ENCODE results near the gene C18orf63.

The C18orf63 gene

DNA sequence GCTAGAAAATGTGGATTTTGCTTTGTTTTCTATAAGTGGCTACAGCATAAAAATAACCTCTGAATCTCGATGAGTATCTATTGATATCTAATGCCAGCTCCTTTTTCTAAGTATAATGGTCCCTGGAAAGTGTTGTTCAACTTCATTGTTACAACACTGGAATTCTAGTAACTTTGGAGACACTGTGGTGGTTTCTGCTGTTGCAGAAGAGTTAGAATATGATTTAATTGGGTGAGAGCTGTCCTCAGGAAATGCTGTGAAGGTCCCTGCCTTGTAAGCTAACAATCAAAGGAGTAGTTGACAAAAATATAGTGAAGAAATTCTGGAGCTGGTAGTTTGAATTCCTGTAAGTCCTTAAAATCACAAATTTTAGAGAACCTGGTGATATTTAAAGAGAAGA lies 62.1 kb downstream of the C18orf63 start:
- no peak for DNase-seq

DNA sequence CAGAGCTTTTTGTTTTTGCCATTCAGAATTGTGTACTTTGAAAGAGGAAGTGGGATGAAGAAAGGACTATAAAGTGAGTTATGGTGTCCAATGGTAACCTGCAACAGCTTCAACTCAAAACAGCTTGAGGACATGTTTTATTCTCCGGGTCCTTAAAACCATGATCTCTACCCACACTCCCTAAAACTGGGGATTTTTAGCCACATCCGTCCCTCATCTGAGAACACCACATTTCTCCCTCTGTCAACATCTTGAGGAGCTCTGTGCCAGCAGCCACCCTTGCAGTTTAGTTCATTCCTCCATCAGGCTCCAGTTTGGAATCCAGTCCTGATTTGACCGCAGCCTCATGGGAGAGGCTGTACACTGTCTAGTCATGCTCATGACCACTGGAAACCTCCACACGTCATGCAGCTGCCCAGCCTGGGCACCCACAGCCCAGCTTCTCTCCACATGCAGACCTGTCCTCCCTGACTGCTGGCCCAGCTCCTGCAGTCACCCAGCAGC lies 62.6 kb downstream of the C18orf63 start:
- DNase-seq, result no peak

DNA sequence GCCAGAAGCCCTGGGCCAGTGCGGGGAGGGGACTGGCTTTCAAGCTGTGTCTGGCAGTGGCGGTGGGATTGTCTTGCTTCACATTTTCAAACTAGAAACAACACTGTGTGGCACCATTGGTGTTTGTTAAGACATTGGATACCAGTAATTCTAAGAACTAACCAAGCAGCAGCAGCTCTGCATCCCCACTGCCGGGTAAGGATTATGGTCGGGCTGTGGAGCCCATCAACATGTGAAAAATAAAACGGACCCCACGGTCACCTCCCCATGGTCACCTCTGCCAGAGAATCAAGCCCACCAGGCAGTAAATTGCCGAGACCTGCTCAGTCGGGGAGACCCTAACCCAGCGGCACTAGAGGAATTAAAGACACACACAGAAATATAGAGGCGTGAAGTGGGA lies 65.3 kb downstream of the C18orf63 start:
- DNase-seq, result no peak

DNA sequence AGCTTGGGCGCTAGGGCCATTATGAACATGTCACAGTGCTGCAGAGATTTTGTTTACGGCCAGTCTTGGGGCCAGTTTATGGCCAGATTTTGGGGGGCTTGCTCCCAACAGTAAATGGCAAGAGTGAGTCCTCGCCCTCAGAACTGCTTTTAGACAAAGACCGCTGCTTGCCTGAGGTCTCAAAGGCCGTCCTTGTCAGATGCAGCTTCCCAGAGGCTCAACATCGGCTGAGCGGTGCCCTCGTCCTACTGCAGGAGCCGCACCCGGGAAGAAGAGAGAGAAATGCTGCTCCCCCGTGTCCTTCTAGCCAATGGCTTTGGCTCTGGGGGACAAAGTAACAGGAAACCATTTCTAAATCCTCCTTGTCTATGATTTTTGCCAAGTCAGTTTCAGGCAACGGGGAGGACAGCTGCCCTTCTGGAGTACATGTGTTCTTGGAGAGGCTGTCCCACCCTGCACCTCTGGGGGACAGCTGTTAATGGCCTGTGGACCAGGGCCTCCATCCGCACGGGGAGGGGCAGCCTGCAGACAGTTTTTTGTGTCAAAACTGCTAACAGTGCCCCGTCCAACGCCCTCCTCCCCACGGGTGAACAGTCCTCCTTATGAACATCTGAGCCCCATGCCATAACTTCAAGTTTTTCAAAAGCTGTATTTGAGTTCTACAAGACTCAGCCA lies 66.1 kb downstream of the C18orf63 start:
- DNase-seq, result no peak

DNA sequence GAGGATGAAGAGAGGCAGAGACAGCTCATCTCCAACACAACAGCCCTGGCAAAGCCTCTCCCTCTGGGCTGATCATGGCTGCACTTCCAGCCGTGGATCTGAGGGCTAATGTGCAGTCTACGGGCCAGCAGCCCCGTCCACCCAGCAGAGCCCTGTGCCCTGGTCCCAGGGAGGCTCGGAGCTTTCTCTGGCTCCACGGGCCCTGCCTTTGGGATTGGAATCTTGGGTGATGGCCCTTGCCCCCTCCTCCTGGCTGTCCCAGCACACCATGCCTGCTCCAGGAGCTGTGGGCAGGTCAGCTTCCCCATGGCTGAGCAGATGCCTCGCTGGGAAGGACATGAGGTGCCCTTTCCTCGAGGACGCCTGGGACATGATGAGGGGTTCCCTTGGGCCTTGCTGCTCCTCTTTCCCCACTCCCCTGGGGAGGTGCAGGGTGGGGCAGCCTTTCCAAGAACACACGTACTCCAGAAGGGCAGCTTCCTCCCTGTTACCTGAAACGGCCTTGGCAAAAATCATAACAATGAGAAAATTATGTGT lies 66.9 kb downstream of the C18orf63 start:
- no peak for DNase-seq

DNA sequence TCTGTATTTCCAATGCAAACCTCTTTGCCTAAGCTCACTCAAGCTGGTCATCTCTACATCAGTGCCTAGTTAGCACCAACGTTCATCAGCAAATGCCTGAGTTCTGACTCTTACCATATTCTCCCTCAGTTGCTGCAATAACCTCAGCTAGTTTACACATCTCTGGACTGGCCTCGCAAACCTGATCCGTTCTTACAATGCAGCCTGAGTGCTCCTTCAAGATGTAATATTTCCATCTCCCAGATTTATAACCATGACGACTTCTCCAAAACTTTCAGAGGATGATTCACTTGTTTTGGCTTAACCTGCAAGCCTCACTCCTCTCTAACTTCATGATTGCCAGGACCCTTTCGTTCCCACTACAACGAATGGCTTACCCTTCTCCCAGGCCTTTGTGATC lies 71.7 kb downstream of the C18orf63 start:
- no peak for DNase-seq

DNA sequence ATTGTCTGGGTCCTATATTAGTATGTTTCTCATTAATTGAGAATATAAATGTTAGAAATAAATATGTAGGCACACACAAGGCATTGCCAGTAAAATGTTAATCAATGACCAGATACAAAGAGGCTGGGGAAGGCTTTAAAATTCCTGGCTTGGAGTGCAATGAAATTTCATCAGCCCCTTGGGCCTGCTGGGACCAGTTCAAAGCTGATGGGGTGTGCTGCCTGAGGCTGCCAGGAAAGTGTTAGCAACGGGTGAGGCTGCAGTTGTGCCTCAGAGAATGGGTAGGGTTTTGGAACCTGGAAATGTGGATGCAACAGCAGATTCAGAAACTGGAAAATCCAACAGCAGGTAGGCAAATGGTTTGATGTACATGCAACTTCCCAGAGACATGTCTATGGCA lies 72.6 kb downstream of the C18orf63 start:
- no peak for DNase-seq

DNA sequence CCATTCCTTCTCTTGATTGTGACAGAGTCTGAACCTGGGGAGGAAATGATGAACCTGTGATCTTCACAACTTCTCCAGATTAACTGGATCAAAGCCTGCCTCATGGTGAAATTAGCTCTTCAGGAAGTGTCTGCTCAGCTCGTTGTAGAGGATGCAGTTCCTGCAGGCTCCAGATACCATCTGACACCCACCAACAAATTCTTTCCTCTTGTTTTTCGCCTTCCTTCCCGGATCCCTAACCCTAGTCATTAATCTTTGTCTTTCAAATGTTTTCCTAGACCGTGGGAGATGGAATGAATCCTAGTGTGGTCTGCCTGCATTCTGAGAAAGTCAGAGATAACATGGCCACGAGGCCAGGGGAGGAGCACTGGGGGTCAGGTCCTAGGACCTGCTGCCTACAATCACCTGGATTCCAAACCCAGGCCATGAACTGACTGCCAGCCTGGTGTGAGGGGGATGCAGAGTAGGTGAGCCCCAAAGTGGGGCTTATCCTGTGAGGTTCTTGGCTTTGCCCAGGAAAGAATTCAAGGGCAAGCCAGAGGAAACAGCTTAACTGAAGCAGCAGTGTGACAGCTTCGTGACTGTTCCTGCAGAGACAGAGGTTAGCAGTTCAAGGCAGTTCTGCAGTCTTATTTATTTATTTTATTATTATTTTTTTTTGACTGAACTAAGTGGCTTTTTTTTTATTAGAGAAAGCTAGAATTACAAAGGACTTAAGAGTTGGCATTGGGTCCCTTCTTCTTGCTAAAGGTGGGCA lies 73.7 kb downstream of the C18orf63 start:
- no peak for DNase-seq

DNA sequence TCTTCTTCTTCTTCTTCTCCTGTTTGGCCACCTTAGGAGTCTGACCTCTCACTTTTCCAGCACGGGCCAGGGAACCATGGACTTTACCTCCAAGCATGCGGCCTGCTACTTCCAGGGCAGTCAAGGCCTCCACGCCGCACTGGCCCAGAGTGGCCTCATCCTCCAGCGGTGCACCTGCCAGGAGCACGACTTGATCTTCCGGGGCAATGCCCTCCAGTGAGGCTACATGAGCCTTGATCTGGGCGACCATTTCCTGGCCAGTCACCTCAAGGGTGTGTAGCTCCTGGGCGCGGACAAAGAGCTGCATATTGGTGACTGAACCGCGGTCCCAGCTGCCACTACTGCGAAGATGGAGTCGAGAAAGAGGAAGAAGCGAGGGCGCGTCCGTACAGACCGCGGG lies 74.4 kb downstream of the C18orf63 start:
- DNase-seq, result no peak

DNA sequence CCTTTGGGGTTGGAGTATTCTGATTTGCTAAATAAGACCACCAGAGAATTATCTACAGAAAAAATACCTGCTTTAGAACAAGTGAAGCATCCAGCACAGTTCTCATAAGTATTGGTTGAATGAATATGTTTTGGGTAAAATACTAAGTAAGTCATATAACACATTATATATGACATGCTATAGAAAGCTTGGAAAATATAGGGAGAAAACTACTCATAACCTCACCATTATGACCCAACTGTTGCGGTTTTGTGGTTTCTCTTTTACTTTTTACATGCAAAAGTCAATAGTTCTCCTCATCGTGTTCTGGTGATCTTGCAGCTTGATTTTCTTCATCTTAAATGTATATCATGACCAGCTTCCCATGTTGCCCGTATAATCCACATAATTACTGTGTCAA lies 75.3 kb downstream of the C18orf63 start:
- no peak for DNase-seq

DNA sequence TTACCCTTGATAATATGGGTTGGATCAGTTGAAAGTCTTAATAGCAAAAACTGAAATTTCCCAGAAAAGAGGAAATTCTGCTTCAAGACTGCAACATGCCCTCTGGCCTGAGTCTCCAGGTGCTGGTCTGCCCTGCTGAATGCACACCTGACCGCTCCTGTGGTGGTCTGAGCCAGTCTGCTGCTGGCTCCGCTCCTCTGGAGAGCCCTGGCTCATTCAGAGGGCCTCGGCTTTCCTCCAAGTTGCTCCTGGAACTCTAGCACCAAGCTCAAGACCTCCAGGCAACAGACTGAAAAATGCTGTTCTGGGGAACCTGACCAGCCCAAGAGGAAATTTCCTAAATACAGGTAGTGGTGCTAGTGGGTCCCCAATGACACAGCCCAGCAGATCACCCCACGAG lies 76.7 kb downstream of the C18orf63 start:
- DNase-seq, result no peak

DNA sequence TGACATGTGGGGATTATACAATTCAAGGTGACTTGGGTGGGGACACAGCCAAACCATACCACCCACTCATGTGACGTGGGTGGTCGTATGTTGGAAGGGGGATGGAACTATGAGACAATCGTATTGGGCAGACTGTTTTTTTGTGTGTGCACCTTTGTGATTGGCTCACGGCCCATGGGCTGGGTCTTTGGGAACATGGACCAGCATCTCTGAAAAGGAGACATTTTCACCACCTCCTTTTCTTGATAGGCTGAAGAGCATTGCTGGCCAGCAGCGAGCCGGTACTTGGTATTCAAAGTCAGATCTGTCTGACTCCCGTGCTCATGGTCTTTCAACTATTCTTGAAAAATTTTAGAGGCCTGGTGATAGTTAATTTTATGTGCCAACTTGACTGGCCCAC lies 79.4 kb downstream of the C18orf63 start:
- no peak for DNase-seq

DNA sequence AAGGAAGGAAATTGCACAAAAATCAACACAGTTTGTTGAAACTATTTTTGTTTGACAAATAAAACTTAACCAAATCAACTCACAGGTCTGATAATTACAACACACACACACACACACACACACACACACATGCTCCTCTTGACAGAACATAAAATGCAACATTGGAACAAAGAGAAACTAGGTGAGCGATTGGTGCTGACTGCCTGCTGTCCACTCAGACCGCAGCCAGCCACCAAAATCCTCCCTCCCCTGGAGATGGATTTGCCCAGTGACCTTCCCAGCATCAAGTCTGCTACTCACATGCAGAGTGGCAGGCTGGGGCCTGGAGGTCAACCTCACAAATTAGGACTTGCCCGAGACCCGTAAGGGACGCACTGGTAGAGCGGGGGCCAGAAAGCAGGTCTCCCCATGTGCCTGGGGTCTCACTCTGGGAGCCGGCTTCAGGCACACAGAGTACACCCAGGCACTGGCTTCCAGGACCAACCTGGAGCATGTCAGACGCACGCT lies 80.1 kb downstream of the C18orf63 start:
- no peak for DNase-seq

DNA sequence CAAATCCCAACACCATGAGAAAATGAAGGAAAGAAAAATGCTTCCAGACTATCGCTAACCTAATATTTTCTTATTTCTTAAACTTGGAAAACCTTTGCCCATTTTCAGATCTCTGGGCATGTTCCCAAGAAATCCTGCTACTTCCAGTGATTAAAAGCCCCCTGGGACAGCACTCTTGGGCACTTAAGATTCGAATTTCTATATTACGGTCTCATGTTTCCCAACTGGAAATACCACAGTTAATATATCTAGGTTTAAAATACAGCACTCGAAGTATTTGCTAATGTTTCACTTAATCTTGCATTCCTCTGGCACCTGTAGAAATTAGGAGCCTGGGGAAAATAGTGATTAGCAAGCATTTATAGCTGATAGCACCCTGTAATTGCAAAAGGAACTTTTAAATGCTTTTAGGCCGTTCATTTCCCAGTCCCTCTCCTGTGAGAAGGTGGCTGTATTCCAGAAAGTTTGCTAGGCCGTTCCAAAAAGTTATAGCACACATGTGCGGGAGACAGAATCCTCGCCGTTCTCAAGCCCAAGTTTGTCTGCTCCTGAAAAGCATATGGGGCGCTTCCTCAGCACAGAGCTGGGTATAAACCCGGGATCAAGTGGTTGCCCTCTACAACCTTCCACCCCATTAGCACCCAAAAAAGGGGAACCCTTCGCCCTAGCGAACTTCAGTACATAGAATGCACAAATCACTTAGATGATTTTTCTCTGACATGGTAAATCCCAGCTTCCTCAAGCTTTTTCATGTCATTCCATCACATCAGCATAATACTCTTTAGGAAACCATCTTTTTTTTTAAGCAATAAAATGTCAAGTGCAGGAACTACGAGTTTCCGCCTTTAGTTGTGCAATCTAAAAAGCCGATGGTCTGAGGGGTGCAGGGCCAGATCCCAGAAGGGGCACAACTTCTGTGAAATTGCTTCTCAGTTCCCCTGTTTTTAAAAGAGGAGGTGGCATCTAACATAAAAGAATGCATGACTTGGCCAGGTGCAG lies 80.8 kb downstream of the C18orf63 start:
- DNase-seq, result no peak

DNA sequence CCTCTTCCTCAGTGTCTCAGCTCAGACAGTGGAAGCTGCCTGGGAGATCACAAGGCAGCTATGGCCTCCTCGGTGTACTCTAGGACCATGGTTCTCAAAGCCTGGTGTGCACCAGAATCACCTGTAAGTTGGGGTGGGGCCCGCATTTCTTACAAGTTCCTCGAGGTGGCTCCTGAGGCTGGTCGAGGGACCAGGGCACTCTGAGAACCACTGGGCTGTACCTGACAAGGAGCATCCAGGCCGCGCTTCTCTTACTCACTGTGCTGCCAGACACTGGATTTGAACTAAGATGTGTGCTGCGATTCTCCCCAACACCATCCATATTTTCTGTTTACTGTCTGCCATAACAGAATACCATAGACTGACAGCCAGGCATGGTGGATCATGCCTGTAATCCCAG lies 81.9 kb downstream of the C18orf63 start:
- no peak for DNase-seq

DNA sequence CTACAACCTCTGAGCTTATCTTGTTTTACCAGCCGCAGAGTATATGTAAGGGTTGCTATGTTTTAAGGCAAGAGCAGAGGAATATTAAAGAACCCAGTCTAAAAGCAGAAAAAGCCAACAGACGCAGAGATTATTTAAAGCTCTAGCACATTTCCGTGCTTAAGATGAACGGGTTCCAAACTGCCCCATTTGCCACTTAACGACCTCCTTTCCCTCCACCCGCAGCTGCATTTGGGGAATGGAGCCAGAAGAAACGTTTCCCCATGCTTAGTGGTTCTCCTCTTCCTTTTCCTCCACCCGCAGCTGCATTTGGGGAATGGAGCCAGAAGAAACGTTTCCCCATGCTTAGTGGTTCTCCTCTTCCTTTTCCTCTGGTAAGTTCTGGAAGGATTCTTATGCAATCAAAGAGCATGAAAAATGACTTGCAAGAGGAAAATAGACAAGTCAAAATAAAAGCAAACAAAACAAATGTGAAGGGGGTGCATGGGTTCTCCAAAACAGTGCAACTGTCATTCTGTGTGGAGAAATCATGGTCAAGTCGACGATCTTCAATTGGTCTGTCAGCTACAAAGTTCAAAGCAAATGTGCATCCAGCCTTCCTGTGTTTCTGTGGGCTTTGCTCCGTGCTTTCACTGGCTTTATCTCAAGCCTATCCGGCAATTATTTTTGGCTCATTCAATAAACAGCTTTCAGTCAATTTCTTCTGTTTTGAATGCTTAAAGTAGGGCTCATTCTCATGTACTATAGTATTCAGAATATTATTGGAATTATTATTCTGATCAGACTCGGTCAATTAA lies 83.7 kb downstream of the C18orf63 start:
- no peak for DNase-seq

DNA sequence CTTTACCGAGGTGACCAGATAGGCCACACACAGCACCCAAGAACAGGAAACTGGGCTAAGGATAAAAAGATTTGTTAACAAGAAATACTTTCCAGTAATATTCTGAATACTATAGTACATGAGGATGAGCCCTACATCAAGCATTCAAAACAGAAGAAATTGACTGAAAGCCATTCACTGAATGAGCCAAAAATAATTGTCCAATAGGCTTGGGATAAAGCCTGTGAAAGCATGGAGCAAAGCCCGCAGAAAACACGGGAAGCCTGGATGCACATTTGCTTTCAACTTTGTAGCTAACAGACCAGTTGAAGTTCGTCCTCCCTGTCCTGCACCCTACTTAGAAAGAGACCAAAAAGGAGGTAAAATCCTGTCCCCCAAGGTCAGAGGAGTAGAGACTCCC lies 85.2 kb downstream of the C18orf63 start:
- no peak for DNase-seq

DNA sequence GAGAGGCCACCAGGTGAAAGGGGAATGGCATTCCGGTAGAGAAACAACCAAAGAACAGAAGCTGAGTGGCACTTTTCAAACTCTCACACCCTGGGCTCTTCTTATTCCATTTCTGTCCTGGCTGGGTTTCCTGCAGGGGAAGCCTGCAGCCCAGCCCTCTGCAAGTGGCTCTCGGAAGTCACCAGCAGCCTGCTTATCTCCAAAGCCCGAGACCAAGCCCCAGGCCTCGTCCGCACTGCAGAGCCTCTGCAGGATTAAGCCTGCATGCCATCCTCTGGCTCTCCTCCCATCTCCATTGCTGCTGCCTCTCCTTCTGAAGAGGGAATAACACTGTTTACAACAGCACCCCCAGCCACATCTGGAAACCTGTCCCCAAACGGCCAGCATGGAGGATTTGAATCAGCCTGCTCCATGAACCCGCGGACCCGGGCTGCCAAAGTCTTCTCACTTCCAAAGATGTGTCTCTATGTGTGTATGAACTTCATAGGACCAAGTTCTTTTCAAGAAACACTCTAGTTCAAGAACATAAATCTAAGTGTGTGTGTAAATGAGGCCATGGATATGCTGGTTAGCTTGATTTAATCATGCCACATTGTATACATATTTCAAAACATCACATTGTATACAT lies 87.3 kb downstream of the C18orf63 start:
- DNase-seq, result no peak

DNA sequence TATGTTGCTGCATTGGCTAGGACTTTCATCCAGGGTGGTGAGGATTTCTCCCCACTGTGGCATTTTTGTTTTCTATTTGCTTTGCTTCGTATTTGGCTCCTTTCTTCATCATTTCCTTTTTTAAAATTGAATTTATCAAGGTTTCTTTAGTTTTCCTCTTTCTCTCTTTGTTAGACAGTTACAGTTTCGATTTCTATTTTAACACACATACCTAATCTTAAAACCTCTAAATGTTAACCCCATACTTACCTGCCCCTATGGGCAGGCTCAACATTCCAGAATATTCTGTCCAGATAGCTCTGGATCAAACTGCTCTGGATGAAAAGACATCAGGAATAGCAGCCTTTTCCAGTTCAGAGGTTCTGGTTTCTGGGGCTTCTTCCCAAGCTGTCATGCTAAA lies 92.2 kb downstream of the C18orf63 start:
- DNase-seq, result no peak
